ENCODE measurements around the gene UCK1.

GRCh38 chr9:131513177-131513576 is 17.9 kb downstream of the UCK1 start:
- no peak for TF ChIP-seq CTCF (IDR thresholded peaks at IDR 0.05; ENCODE audit: low read depth, low read length, poor library complexity, severe bottlenecking)
- no peak for TF ChIP-seq EZH2phosphoT487 (IDR thresholded peaks at IDR 0.05; ENCODE audit: borderline replicate concordance, low read length)

All from DOHH2 (cell line).